ENCODE measurements around the gene MCEMP1. TPM values are rescaled to one million over a fixed set of nuclear protein-coding genes. Genes with fewer than 3 reads are reported as not detected.

MCEMP1 gene
- total and polyA plus RNA-seq, 2 of the 4 experiments (the other 2 are of a cell fraction) = 0.15 TPM; not detected in 1

DNA sequence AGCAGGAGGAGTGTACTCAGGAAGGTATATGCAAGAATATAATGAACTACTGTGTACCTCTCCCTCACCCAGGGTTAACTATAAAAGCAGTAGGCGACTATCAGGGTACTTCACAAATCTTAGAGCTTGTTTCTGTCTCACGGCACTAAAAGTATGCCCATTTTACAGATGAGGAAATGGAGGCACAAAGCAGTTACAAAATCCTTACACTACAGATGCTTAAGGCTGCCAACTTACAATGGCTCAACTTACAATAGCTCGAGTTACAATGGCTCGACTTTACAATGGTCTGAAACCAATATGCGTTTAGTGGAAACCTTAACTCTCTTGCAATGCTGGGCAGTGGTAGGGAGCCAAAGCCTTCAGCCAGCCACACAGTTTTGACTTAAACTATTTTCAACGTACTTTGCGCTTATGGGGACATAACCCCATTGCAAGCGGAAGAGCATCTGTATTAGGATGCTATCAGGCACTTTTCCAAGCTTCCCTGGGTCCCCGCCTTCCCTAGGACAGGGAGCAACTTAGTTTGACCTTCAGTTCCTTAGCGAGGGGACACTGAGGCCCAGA lies 20.9 kb downstream of the MCEMP1 start:
- no peak overlapping the region for H3K4ac ChIP-seq (ENCODE audit: low read depth, low read length)
- no peak overlapping the region for H3K4me3 ChIP-seq (ENCODE audit: insufficient read depth, low read depth, low read length)
- H4K8ac ChIP-seq (ENCODE audit: low read depth in 2 of 2, low read length in 2 of 2) = no peak overlapping the region
- no peak overlapping the region for H2BK20ac ChIP-seq (ENCODE audit: low read depth, low read length)
- in situ Hi-C loops (cut with MboI; ENCODE audit: low sequenced_read_pairs) (no loop called here), dilution Hi-C loops (cut with HindIII; ENCODE audit: low sequenced_read_pairs, unreplicated experiment) (no loop called here), intact Hi-C loops (cut with micrococcal nuclease) (no loop called here)
- H4K91ac ChIP-seq (ENCODE audit: insufficient read depth, low read depth, low read length) = no peak overlapping the region
- CTCF ChIA-PET = interaction anchor here (1.4 kb wide), 1 partner anchor 17 kb away, joined by 3 read pairs; the partner anchor contains the start of gene TRAPPC5
- H2AFZ ChIP-seq (replicated peaks; ENCODE audit: low read length, poor library complexity) = no peak overlapping the region
- H2BK15ac ChIP-seq (ENCODE audit: low read depth, low read length) = no peak overlapping the region
- H3K4me1 ChIP-seq (ENCODE audit: control insufficient read depth, insufficient read depth, low read length) = no peaks in the 10 kb centered on the region
- no peak overlapping the region for H3K9ac ChIP-seq (ENCODE audit: low read depth, low read length)
- POLR2A ChIA-PET (ENCODE audit: unreplicated experiment) = interaction anchor here (0.6 kb wide), 1 partner anchor 65 kb away, joined by 3 read pairs; no protein-coding TSS in a partner anchor
- no peak overlapping the region for H3K27ac ChIP-seq (ENCODE audit: insufficient read depth, low read length)
- no peak overlapping the region for H3K18ac ChIP-seq (ENCODE audit: low read depth, low read length)
- peaks cover 20% of the 10 kb centered on the region for H3K27me3 ChIP-seq (ENCODE audit: control insufficient read depth, insufficient read depth, low read length)
- no peak overlapping the region for H3K4me2 ChIP-seq (ENCODE audit: low read depth, low read length)
- H3K56ac ChIP-seq (ENCODE audit: extremely low read depth, insufficient read depth, low read length) = no peak overlapping the region
- no peak overlapping the region for H2BK5ac ChIP-seq (ENCODE audit: low read depth, low read length, poor library complexity, severe bottlenecking)
- H3K9me1 ChIP-seq (ENCODE audit: insufficient read depth, low read length) = no peaks in the 10 kb centered on the region
- H4K20me1 ChIP-seq (ENCODE audit: insufficient read depth, low read length) = no peaks in the 10 kb centered on the region
- H3K9me3 ChIP-seq (ENCODE audit: control insufficient read depth, insufficient read depth, low read length) = no peaks in the 10 kb centered on the region
- ATAC-seq (ENCODE audit: low read depth) (no peak), DNase-seq (no peak)
- no peaks in the 10 kb centered on the region for H3K36me3 ChIP-seq (ENCODE audit: control insufficient read depth, insufficient read depth, low read length)
- H2AK5ac ChIP-seq (ENCODE audit: low read depth, low read length) = no peak overlapping the region
- H3K14ac ChIP-seq (replicated peaks; ENCODE audit: low read depth, low read length) = no peak overlapping the region
- no peak overlapping the region for H2AK9ac ChIP-seq (replicated peaks; ENCODE audit: low read depth, low read length, poor library complexity)
- H3K79me1 ChIP-seq (ENCODE audit: low read depth in 1 of 2, low read length in 2 of 2) = no peaks in the 10 kb centered on the region
- H3K23ac ChIP-seq (ENCODE audit: low read depth, low read length) = no peak overlapping the region
- H4K5ac ChIP-seq (ENCODE audit: low read depth, low read length) = no peak overlapping the region
- TF ChIP-seq BHLHE40 (IDR thresholded peaks at IDR 0.05; ENCODE audit: low read depth, low read length) (no peak), MXI1 (IDR thresholded peaks at IDR 0.05; ENCODE audit: borderline replicate concordance, low read depth, low read length) (no peak), POLR2A (IDR thresholded peaks at IDR 0.05; ENCODE audit: low read depth, low read length) (no peak), RFX5 (IDR thresholded peaks at IDR 0.05; ENCODE audit: low read depth, low read length) (no peak), FOS (IDR thresholded peaks at IDR 0.05; ENCODE audit: low read depth, low read length) (no peak), MAFK (IDR thresholded peaks at IDR 0.05; ENCODE audit: low read depth, low read length) (no peak), CHD1 (IDR thresholded peaks at IDR 0.05; ENCODE audit: low read depth, low read length) (no peak), RAD21 (IDR thresholded peaks at IDR 0.05; ENCODE audit: low read length) (no peak), RCOR1 (IDR thresholded peaks at IDR 0.05; ENCODE audit: insufficient replicate concordance, low read length) (no peak), MAZ (IDR thresholded peaks at IDR 0.05; ENCODE audit: borderline replicate concordance, low read depth, low read length) (no peak), SMC3 (IDR thresholded peaks at IDR 0.05; ENCODE audit: low read depth, low read length) (no peak), CEBPB (IDR thresholded peaks at IDR 0.05; ENCODE audit: low read depth, low read length) (no peak), NFE2L2 (IDR thresholded peaks at IDR 0.05; ENCODE audit: low read depth, low read length) (no peak)
- TF ChIP-seq, protein P1, sequence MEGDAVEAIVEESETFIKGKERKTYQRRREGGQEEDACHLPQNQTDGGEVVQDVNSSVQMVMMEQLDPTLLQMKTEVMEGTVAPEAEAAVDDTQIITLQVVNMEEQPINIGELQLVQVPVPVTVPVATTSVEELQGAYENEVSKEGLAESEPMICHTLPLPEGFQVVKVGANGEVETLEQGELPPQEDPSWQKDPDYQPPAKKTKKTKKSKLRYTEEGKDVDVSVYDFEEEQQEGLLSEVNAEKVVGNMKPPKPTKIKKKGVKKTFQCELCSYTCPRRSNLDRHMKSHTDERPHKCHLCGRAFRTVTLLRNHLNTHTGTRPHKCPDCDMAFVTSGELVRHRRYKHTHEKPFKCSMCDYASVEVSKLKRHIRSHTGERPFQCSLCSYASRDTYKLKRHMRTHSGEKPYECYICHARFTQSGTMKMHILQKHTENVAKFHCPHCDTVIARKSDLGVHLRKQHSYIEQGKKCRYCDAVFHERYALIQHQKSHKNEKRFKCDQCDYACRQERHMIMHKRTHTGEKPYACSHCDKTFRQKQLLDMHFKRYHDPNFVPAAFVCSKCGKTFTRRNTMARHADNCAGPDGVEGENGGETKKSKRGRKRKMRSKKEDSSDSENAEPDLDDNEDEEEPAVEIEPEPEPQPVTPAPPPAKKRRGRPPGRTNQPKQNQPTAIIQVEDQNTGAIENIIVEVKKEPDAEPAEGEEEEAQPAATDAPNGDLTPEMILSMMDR (conservative IDR thresholded peaks at IDR 0.05; ENCODE audit: low read depth, low read length) = no peak
- TF ChIP-seq, protein P2, sequence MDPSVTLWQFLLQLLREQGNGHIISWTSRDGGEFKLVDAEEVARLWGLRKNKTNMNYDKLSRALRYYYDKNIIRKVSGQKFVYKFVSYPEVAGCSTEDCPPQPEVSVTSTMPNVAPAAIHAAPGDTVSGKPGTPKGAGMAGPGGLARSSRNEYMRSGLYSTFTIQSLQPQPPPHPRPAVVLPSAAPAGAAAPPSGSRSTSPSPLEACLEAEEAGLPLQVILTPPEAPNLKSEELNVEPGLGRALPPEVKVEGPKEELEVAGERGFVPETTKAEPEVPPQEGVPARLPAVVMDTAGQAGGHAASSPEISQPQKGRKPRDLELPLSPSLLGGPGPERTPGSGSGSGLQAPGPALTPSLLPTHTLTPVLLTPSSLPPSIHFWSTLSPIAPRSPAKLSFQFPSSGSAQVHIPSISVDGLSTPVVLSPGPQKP (IDR thresholded peaks at IDR 0.05; ENCODE audit: borderline replicate concordance, low read depth, low read length) = no peak
- TF ChIP-seq, protein P3, sequence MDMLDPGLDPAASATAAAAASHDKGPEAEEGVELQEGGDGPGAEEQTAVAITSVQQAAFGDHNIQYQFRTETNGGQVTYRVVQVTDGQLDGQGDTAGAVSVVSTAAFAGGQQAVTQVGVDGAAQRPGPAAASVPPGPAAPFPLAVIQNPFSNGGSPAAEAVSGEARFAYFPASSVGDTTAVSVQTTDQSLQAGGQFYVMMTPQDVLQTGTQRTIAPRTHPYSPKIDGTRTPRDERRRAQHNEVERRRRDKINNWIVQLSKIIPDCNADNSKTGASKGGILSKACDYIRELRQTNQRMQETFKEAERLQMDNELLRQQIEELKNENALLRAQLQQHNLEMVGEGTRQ (IDR thresholded peaks at IDR 0.05; ENCODE audit: low read depth, low read length) = no peak
- no peak overlapping the region for H2BK120ac ChIP-seq (ENCODE audit: low read depth, low read length)
- BruUV-seq (replicated peaks) = no TSS peak
- whole genome bisulfite sequencing, 2 experiments (ENCODE audit: extremely low coverage in 2 of 2, insufficient read length in 1 of 2) = 74% methylated on average over 5 of the region's 10 CpGs; no CpG with 5 or more reads in 1 of the 2 experiments

Data from IMR-90 (cell line).